HG03520 (cell line): Measurements from ENCODE around the gene SNX12.
"Not testable (repeated sequence)": the region's sequence is repeated elsewhere in the genome, so short reads cannot be mapped to it uniquely, and the experiment has no call there.

Experiments used
- ATAC-seq: cut with Tn5 transposase; IDR thresholded peaks from one replicate; pipeline ENCODE4 v1.9.1; 2021; ENCODE audit warnings: mild to moderate bottlenecking, moderate library complexity; ENCODE audit not compliant: unreplicated experiment

The SNX12 gene

GRCh38 chrX:71095033-71095432, 26.9 kb upstream of the SNX12 start:
- no peak for ATAC-seq

DNA sequence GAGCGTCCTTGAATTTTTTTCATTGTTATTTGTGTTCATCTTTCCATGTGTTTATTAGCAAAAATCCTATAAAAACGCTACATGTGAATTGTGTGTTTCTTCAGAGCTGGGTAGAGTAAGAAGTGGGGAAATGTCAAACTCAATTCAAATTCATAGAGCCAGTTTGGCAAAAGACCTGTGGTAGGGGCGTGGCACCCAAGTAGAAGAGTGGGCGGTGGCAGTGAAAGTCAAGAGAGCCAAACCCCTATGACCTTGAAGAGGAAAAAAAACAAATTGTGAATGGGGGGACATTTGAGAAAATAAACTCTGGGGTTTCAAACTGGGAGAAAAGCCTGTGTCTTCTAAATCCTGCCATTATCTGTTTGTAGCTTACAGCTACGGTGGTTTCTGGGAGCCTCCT, 23.1 kb upstream of the SNX12 start:
- ATAC-seq = no peak

GRCh38 chrX:71085900-71086299, 17.8 kb upstream of the SNX12 start:
- ATAC-seq = no peak

- no peak for ATAC-seq
Measured at GRCh38 chrX:71082822-71083221, 14.7 kb upstream of the SNX12 start.

DNA sequence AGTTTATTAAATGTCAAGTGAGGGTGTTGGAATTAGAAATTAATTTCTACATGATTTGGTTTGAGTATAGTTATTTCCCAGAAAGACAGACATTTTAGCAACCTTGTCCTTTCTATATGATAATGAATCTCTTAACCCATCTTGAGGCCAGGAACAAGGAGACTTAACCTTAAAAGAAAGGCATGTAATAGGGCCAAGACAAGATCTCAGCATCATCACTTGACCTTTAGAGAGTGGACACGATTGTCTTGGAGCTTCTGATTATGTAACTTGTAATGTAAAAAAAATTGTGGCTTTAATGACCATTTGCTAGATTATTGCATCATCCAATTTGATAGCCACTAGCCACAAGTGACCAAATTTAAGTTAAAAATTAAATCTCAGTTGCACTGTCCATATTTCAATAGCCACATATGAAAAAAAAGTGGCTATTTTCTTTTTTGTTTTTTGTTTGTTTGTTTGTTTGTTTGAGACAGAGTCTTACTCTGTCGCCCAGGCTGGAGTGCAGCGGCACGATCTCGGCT, 14.1 kb upstream of the SNX12 start:
- no peak for ATAC-seq

- ATAC-seq = no peak
Measured at GRCh38 chrX:71081330-71082123, 13.4 kb upstream of the SNX12 start.

- no peak for ATAC-seq
Measured at GRCh38 chrX:71070531-71070930, 2.4 kb upstream of the SNX12 start.

DNA sequence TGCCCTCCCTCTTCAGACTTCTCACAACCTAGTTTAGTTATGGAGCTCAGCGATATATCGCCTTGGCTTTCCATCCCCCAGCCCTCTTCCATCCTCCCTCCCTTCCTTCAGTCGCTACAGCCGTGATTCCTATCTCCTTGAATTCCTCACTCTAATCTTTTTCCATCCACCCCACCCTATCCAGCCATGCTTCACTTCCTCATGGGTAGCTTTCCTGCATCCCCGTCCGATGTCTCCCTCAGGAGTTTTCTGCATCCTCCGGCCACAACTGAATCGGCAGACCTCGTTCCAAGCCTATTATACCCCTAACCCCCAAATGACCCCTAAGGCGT, 456 bp downstream of the SNX12 start:
- no peak for ATAC-seq

GRCh38 chrX:71067089-71067488, 1.0 kb downstream of the SNX12 start:
- no peak for ATAC-seq

GRCh38 chrX:71060127-71060526, 8.0 kb downstream of the SNX12 start:
- ATAC-seq = no peak

- ATAC-seq = no peak
Measured at GRCh38 chrX:71057848-71058530, 10.1 kb downstream of the SNX12 start.

DNA sequence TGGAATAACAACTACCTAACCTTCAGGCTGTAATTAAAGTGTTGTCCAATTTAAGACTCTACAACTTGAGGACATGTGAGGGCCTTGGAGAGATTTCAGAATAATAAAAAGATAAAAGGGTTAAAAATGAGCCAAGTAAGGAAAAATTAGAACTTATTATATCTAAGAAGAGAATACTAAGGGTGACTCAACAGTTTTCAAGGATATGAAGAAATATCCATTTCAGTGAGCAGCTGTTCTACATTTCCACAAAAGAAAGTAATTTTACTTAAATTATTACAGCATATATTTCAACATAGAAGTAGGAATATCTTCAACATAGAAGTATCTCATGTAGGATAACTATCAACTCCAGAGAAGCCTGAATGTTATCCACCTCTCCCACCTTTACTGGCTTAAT, 11.3 kb downstream of the SNX12 start:
- ATAC-seq = no peak

DNA sequence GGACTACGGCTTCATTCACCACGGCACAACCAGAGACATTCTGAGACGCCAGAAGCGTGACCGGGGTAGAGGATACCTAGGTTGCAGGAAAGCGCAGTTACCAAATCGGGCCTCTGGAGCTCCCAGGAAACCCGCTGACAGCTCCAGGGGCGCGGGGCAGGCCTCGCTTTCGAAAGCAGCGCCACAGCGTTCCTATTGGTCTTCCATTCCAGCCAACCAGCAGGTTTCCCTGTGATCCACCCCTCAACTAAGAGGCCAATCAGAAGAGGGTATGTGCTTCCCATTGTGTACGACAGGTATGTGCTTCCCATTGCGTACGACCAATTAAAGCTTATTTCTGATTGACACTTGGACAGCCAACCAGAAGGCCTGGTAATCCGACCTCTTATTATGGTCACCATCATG, 14.9 kb downstream of the SNX12 start:
- peak; percentile 56 for ATAC-seq

DNA sequence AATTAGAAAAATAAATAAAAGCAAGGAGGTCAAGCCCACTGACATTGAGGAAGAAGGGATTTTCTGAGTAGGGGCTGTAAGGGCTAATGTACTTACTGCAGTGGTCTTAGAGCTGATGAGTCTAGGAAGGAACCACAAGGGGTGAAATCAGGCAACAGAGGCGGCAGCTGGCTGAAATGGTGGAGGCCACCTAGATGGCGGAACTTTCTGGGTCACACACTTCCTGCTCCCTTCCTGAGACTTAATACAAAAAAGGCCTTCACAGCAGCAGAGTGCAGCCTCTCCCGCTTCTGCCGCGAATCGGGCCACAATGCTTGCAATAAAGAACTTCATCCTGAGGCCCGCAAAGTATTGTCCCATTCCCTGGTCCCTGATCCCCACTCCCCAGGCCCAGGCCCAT, 15.4 kb downstream of the SNX12 start:
- no peak for ATAC-seq

GRCh38 chrX:71047891-71048290, 20.2 kb downstream of the SNX12 start:
- not testable (repeated sequence) for ATAC-seq

GRCh38 chrX:71017396-71017939, 50.7 kb downstream of the SNX12 start:
- no peak for ATAC-seq
